ENCODE results near the gene CCDC88B. TPM values are rescaled to one million over a fixed set of nuclear protein-coding genes. Genes with fewer than 3 reads are reported as not detected.

Gene CCDC88B
- total RNA-seq, 1 donor from 2014 or later = 0.30 TPM

DNA sequence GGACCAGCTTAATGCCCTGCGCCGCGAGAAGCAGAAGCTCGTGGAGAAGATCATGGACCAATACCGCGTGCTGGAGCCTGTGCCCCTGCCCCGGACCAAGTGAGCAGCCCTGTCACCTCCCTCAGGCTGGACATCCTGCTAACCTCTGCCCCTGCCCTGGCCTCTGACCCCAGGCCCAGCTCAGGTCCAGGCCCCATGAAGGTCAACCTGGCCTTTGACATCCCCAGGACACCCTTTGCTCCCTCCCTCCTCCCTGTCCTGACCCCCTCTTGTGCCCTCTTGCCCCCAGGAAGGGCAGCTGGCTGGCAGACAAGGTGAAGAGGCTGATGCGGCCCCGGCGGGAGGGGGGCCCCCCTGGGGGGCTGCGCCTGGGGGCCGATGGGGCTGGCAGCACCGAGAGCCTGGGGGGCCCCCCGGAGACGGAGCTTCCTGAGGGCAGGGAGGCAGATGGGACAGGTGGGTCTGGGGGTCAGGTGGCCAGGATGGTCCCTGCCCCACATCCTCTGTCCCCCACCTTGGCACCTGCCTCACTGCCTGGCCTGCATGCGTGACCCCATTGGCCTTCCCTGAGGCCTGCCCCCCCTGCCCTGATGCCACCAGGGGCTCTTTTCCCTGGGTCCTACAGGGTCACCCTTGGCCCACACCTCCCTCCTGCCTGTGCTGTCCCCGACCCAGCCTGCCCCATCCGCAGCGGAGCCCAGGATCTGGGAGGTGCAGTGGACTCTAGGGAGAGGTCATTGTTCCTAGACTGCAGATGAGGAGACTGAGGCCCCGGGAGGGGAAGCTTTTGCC, 13.9 kb downstream of the CCDC88B start:
- no peaks in the 10 kb centered on the region for H3K36me3 Mint-ChIP-seq (ENCODE audit: unreplicated experiment)
- no peak overlapping the region for H3K27ac Mint-ChIP-seq (ENCODE audit: unreplicated experiment)
- no peak for DNase-seq (ENCODE audit: extremely low spot score, unreplicated experiment)
- H3K4me1 Mint-ChIP-seq (ENCODE audit: unreplicated experiment) = peaks cover 21% of the 10 kb centered on the region
- H3K4me3 Mint-ChIP-seq (ENCODE audit: unreplicated experiment) = no peak overlapping the region
- no peaks in the 10 kb centered on the region for H3K27me3 Mint-ChIP-seq (ENCODE audit: unreplicated experiment)
- H3K9me3 Mint-ChIP-seq (ENCODE audit: unreplicated experiment) = no peaks in the 10 kb centered on the region
- TF ChIP-seq, protein P1, sequence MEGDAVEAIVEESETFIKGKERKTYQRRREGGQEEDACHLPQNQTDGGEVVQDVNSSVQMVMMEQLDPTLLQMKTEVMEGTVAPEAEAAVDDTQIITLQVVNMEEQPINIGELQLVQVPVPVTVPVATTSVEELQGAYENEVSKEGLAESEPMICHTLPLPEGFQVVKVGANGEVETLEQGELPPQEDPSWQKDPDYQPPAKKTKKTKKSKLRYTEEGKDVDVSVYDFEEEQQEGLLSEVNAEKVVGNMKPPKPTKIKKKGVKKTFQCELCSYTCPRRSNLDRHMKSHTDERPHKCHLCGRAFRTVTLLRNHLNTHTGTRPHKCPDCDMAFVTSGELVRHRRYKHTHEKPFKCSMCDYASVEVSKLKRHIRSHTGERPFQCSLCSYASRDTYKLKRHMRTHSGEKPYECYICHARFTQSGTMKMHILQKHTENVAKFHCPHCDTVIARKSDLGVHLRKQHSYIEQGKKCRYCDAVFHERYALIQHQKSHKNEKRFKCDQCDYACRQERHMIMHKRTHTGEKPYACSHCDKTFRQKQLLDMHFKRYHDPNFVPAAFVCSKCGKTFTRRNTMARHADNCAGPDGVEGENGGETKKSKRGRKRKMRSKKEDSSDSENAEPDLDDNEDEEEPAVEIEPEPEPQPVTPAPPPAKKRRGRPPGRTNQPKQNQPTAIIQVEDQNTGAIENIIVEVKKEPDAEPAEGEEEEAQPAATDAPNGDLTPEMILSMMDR (IDR thresholded peaks at IDR 0.05) = no peak

DNA sequence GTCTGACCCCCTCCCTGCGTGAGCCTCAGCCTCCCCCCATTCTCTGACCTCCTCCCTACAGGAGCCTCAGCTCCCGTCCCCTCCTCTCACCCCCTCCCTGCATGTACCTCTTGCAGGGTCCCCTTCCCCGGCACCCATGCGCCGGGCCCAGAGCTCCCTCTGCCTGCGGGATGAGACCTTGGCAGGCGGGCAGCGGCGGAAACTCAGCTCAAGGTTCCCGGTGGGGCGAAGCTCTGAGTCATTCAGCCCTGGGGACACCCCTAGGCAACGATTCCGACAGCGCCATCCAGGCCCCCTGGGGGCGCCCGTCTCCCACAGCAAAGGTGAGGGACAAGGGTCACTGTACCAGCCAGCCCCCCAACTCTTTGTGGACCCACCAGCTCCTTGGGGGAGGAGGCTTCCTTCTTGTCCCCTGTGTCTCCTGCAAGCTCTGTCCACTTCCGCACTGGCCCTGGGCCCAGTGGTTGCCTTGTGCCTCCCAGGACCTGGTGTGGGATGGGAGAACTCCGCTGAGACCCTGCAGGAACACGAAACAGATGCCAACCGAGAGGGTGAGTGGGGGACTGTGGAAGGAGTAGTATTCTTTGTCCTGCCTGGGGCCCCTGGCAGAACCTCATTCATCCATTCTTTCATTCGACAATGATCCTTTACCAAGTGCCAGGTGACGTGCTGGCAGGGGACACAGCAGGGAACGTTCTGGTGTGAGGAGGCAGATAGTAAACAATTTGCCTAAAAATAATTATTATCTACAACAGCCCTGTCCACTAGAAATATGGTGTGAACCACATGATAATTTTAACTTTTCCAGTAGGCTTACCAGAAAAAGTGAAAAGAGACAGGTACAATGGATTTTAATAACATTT, 15.3 kb downstream of the CCDC88B start:
- no peaks in the 10 kb centered on the region for H3K27me3 Mint-ChIP-seq (ENCODE audit: unreplicated experiment)
- H3K9me3 Mint-ChIP-seq (ENCODE audit: unreplicated experiment) = no peaks in the 10 kb centered on the region
- H3K27ac Mint-ChIP-seq (ENCODE audit: unreplicated experiment) = peak overlapping the region; percentile 69
- TF ChIP-seq, protein P1 (IDR thresholded peaks at IDR 0.05) = peak; percentile 71
- no peaks in the 10 kb centered on the region for H3K36me3 Mint-ChIP-seq (ENCODE audit: unreplicated experiment)
- DNase-seq (ENCODE audit: extremely low spot score, unreplicated experiment) = no peak
- H3K4me3 Mint-ChIP-seq (ENCODE audit: unreplicated experiment) = no peak overlapping the region
- peaks cover 30% of the 10 kb centered on the region for H3K4me1 Mint-ChIP-seq (ENCODE audit: unreplicated experiment)

DNA sequence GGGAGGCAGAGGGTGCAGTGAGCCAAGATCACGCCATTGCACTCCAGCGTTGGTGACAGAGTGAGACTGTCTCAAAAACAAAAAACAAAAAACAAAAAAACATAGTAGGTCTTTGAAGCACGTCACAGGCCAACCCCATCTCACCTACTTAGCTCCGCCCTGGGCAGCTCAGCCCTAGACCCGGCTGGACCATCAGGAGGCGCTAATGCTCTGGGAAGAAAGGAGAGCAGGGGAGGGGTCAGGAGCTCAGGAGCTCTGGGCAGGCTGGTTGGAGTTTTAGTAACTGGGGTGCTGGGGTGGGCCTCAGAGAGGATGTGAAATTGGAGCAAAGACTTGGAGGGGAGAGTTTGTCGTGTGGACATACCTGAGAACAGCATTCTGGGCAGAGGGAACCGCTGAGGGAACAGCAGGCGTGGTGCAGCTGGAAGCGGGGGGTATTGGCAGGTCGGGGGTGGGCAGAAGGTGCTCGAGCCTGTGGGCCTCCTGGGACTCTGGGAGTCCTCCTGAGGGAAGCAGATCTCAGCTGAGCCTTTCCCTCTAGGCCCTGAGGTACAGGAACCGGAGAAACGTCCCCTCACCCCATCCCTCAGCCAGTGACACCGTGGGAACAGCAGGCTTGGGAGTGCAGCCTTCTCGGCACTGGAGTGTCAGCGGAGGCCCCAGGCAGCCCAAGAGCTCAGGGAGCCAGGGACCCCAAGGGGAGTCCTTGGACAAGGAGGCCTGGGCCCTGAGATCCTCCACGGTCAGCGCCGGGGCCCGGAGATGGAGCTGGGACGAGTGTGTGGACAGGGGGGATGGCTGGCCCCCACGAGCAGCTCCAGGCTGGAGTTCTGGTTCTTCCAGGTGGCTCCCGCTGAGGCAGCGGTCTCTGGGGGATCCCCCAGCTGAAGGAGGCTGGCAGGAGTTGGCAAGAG, 16.8 kb downstream of the CCDC88B start:
- no peak for DNase-seq (ENCODE audit: extremely low spot score, unreplicated experiment)
- Mint-ChIP-seq H3K36me3 (ENCODE audit: unreplicated experiment) (peaks cover 5% of the 10 kb centered on the region), H3K27ac (ENCODE audit: unreplicated experiment) (peak overlapping the region; percentile 75), H3K27me3 (ENCODE audit: unreplicated experiment) (no peaks in the 10 kb centered on the region), H3K4me3 (ENCODE audit: unreplicated experiment) (peak overlapping the region; percentile 40), H3K9me3 (ENCODE audit: unreplicated experiment) (no peaks in the 10 kb centered on the region), H3K4me1 (ENCODE audit: unreplicated experiment) (peaks cover 39% of the 10 kb centered on the region)
- TF ChIP-seq, protein P1 (IDR thresholded peaks at IDR 0.05) = peak; percentile 51

DNA sequence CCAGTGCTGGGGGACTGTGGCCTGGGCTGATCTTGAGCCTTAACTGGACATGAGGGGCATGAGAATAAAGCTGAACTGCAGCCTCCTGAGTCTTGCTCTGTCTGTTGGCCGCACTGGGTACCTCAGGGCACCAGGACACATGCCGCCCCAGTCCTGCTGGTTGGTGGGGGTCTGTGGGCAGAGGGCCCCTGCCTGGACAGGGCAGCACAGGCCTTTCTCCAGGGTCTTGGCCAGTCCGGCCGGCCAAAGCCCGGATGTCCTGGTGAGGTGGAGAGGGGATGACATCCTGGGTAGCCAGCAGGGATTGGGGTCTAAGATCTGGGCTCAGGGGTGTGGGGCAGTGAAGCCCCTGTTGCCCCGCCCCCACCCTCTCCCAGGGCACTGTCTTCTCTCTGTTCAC, 17.4 kb downstream of the CCDC88B start:
- Mint-ChIP-seq H3K4me3 (ENCODE audit: unreplicated experiment) (no peak overlapping the region), H3K27ac (ENCODE audit: unreplicated experiment) (peak overlapping the region; percentile 39), H3K36me3 (ENCODE audit: unreplicated experiment) (peaks cover 9% of the 10 kb centered on the region), H3K9me3 (ENCODE audit: unreplicated experiment) (no peaks in the 10 kb centered on the region), H3K4me1 (ENCODE audit: unreplicated experiment) (peaks cover 39% of the 10 kb centered on the region), H3K27me3 (ENCODE audit: unreplicated experiment) (no peaks in the 10 kb centered on the region)
- DNase-seq (ENCODE audit: extremely low spot score, unreplicated experiment) = no peak
- TF ChIP-seq, protein P1 (IDR thresholded peaks at IDR 0.05) = no peak

Measured in osteocyte (in vitro differentiated cells).